Effector memory CD8-positive, alpha-beta T cell (primary cell): ENCODE measurements around the gene HLA-A.
A peak's percentile ranks its signal among the peaks of the same experiment; 100 is the strongest.

Experiments
- ATAC-seq: fragments of 150-1000 bp; cut with Tn5 transposase; replicated peaks from 2 replicates; pipeline ENCODE4 v1.10.0; 2021; ENCODE audit warnings: mild to moderate bottlenecking, moderate library complexity
- DNase-seq, 3 experiments: peaks; one replicate each; pipeline ENCODE4 v3.0.0; 2021
- H3K27ac Mint-ChIP-seq, 2 donors: one replicate each; pipeline ENCODE4 v1.8.0; 2022; ENCODE audit warnings: mild to moderate bottlenecking in 2 of 2, mixed read lengths in 2 of 2, moderate library complexity in 2 of 2
- H3K27me3 Mint-ChIP-seq, 2 donors: one replicate each; pipeline ENCODE4 v1.8.0; 2022; ENCODE audit warnings: mixed read lengths in 2 of 2
- H3K36me3 Mint-ChIP-seq: one replicate; pipeline ENCODE4 v1.8.0; 2022; ENCODE audit warnings: mild to moderate bottlenecking, moderate library complexity, mixed read lengths; ENCODE audit not compliant: insufficient read depth
- H3K4me1 Mint-ChIP-seq, 2 donors: one replicate each; pipeline ENCODE4 v1.8.0; 2022; ENCODE audit warnings: low read depth in 2 of 2, mixed read lengths in 2 of 2
- H3K4me3 Mint-ChIP-seq, 2 donors: one replicate each; pipeline ENCODE4 v1.8.0; 2022; ENCODE audit warnings: mild to moderate bottlenecking in 2 of 2, mixed read lengths in 2 of 2, moderate library complexity in 2 of 2
- H3K9me3 Mint-ChIP-seq, 2 donors: one replicate each; pipeline ENCODE4 v1.8.0; 2022; ENCODE audit warnings: mixed read lengths in 2 of 2
- total RNA-seq, 9 experiments: gene quantifications; one replicate each; lab custom pipeline; 2026; lab: John Stamatoyannopoulos, UW

HLA-A gene
- total RNA-seq, result 2,305 to 4,561 (median 3,638) reads per million in 9 experiments

DNA sequence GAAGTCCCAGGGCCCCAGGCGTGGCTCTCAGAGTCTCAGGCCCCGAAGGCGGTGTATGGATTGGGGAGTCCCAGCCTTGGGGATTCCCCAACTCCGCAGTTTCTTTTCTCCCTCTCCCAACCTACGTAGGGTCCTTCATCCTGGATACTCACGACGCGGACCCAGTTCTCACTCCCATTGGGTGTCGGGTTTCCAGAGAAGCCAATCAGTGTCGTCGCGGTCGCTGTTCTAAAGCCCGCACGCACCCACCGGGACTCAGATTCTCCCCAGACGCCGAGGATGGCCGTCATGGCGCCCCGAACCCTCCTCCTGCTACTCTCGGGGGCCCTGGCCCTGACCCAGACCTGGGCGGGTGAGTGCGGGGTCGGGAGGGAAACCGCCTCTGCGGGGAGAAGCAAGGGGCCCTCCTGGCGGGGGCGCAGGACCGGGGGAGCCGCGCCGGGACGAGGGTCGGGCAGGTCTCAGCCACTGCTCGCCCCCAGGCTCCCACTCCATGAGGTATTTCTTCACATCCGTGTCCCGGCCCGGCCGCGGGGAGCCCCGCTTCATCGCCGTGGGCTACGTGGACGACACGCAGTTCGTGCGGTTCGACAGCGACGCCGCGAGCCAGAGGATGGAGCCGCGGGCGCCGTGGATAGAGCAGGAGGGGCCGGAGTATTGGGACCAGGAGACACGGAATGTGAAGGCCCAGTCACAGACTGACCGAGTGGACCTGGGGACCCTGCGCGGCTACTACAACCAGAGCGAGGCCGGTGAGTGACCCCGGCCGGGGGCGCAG lies at the start of gene HLA-A:
Gene HLA-A, plus strand, starts transcription at position 258 of the 778 bp plus-strand sequence. Its CDS starts 22 bp downstream, at position 280.
- Mint-ChIP-seq H3K9me3 (no peaks in the 10 kb centered on the region), H3K4me1 (peaks cover 56 to 61% of the 10 kb centered on the region in 2 donors), H3K36me3 (peaks cover 66% of the 10 kb centered on the region), H3K4me3 (peak within 1 kb of the TSS; percentile 94 to 98), H3K27ac (peak within 1 kb of the TSS; percentile 100), H3K27me3 (no peaks in the 10 kb centered on the region)
- DNase-seq, result peak; percentile 92 to 93 (median 92)
- peak; percentile 80 for ATAC-seq

DNA sequence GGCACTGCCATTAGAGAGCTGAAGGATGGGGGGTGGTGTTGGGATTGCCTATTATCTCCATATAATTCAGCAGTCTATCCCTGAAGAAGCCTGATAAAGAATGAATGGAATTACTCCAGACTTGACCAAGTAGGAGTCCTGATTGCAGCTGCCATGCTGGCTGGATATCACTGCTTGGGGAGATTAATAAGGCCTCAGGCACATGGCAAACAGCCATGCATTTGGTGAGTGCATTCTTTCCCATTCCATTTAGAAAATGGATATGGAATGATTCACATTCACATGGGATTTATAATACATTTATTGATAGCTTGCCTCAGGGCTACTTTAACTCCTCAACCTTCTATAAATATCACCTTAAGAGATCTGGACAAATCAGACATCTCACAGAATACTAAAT lies 49.6 kb upstream of the HLA-A start:
- DNase-seq, result no peak

DNA sequence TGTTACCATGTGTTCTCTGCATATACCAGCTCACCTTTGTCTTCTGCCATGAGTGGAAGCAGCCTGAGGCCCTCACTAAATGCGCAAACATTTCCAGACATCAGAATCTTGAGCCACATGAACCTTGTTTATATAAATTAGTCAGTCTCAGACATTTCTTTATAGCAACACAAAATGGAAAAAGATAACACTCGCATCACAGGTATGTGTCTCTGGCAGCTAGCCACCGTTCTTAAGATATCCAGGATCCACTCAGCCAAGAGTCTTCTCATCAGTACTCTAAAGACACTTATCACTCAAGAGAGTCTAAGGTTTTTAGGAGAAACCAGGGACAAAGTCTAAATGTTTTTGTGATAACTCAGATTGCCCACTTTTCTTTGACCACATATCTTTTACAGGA lies 43.1 kb upstream of the HLA-A start:
- no peaks in the 10 kb centered on the region for H3K9me3 Mint-ChIP-seq
- no peak overlapping the region for H3K4me3 Mint-ChIP-seq
- no peak overlapping the region for H3K27ac Mint-ChIP-seq
- no peak for ATAC-seq
- peaks cover 0 to 36% of the 10 kb centered on the region in 2 donors for H3K27me3 Mint-ChIP-seq
- H3K36me3 Mint-ChIP-seq, result no peaks in the 10 kb centered on the region
- H3K4me1 Mint-ChIP-seq, result no peaks in the 10 kb centered on the region
- DNase-seq, result no peak

More for the DNA sequence above, 49.6 kb upstream of the HLA-A start:
- Mint-ChIP-seq H3K4me1 (peaks cover 5 to 9% of the 10 kb centered on the region in 2 donors), H3K27me3 (peaks cover 0 to 14% of the 10 kb centered on the region in 2 donors), H3K9me3 (no peaks in the 10 kb centered on the region), H3K4me3 (no peak overlapping the region), H3K36me3 (peaks cover 9% of the 10 kb centered on the region), H3K27ac (no peak overlapping the region)
- no peak for ATAC-seq

DNA sequence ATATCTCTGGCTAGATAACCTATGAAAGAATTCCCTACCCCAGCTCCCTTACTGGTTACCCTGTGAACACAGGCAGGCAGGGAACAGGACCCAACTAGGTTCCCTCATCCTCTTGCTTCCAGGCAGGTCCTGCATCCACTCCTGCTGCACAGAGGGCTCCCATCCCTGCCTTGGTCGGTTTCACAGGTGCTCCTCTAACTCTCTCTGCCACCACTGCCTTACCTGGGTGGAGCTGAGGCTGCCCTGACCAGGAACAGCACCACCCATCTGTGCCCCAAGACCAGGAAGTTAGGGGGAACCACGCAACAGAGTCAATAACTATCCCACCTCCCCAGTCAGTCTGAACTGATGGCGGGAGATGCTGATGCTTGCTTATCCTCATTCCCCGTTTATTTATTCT lies 37.0 kb upstream of the HLA-A start:
- no peak for DNase-seq
- no peaks in the 10 kb centered on the region for H3K36me3 Mint-ChIP-seq
- ATAC-seq, result no peak
- H3K27ac Mint-ChIP-seq, result no peak overlapping the region
- H3K27me3 Mint-ChIP-seq, result peaks cover 0 to 11% of the 10 kb centered on the region in 2 donors
- H3K9me3 Mint-ChIP-seq, result no peaks in the 10 kb centered on the region
- H3K4me1 Mint-ChIP-seq, result peaks cover 0 to 7% of the 10 kb centered on the region in 2 donors
- H3K4me3 Mint-ChIP-seq, result no peak overlapping the region

DNA sequence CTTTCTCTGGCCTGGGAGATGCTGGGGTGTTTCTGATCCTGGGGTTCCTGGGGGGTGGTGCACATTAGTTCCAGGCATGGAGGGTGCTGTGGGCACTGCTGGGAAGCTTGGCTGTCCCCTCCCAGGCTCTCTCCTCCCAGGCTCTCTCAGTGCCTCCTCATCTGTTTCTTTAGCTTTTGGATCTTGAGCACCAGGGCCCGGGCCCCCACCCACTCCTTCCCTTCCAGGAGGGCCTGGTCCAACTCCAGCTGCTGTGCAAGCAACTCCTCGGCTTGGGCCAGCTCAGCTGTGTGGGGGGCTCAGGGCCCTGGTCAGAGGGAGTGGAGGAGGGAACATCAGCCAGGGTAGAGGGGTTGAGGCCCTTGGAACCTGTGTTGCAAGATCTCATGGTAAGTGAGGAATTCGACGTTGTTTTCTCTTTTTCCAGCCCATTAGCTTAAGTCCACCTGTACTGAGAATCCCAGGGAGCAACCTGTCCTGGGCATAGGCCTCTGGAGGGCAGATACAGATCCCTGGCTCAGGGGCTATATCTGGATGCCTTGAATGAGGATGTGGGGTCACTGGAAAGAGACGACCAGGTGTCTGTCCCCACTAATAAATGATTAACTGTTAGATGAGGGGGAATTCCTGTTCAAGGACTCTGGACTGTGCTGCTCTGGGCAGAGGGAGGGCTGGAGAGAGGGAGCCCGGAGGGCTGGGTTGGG lies 34.5 kb upstream of the HLA-A start:
- no peaks in the 10 kb centered on the region for H3K9me3 Mint-ChIP-seq
- H3K4me3 Mint-ChIP-seq, result no peak overlapping the region
- no peaks in the 10 kb centered on the region for H3K36me3 Mint-ChIP-seq
- peaks cover 0 to 36% of the 10 kb centered on the region in 2 donors for H3K27me3 Mint-ChIP-seq
- ATAC-seq (no peak), DNase-seq (no peak)
- peak overlapping the region; percentile 17 to 34 for H3K27ac Mint-ChIP-seq
- H3K4me1 Mint-ChIP-seq, result peaks cover 0 to 10% of the 10 kb centered on the region in 2 donors

DNA sequence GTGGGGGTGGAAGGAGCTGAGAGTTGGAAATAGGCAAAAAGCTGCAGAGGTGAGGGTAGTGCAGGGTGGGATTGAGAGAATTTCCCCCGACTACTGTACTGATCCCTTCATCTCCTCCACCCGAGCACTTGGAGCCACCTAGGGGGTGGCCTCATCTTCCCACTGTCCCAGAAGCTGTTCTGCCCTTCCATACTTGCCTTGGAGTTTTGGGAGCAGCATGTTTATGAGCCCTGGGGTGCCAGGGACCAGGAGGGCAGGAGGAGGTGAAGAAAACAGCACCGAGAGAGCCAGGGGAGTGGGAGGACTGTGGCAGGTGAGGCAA lies 34.0 kb upstream of the HLA-A start:
- H3K27ac Mint-ChIP-seq, result no peak overlapping the region
- ATAC-seq (no peak), DNase-seq (no peak)
- no peak overlapping the region for H3K4me3 Mint-ChIP-seq
- peaks cover 0 to 41% of the 10 kb centered on the region in 2 donors for H3K27me3 Mint-ChIP-seq
- H3K36me3 Mint-ChIP-seq, result no peaks in the 10 kb centered on the region
- H3K4me1 Mint-ChIP-seq, result peaks cover 0 to 10% of the 10 kb centered on the region in 2 donors
- no peaks in the 10 kb centered on the region for H3K9me3 Mint-ChIP-seq

DNA sequence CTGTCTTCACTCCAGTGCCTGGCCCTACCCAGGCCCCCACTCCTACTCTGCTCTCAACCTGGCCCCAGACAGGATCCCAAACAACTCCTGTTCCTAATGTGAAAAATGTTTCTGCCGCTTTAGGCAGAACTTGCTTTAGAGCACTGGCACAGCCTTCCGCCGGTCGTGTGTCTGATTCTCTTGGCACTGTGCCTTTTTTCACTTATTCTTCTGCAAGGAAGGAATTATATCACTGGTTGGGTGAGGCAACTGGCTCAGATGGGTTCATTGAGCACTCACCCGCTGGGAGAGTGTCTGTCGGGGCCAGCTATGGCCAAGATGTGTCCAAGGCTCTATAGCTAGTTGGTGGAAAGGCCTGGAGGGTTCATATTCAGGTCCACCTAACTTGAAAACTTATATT lies 33.6 kb upstream of the HLA-A start:
- H3K27ac Mint-ChIP-seq, result no peak overlapping the region
- H3K9me3 Mint-ChIP-seq, result no peaks in the 10 kb centered on the region
- peaks cover 0 to 45% of the 10 kb centered on the region in 2 donors for H3K27me3 Mint-ChIP-seq
- no peaks in the 10 kb centered on the region for H3K36me3 Mint-ChIP-seq
- no peak for ATAC-seq
- no peak overlapping the region for H3K4me3 Mint-ChIP-seq
- no peak for DNase-seq
- H3K4me1 Mint-ChIP-seq, result peaks cover 0 to 10% of the 10 kb centered on the region in 2 donors

DNA sequence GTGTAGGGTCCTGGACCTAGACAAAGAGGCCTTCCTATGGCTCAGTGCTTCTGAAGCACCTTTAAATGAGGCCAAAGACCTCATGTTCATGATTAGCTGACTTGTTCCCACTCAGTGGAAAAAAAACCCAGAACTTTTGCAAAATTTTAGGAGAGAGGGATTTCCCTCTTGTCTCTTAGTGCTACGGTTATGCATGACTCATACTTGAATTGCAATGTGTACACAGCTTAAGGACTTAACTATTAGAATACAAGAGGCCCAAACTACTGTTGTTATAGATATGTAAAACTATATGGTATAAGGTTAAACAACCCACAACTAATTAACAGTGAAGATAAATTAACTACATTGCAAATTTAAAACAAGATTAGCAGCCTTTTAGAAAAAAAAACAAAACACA lies 32.3 kb upstream of the HLA-A start:
- ATAC-seq, result no peak

DNA sequence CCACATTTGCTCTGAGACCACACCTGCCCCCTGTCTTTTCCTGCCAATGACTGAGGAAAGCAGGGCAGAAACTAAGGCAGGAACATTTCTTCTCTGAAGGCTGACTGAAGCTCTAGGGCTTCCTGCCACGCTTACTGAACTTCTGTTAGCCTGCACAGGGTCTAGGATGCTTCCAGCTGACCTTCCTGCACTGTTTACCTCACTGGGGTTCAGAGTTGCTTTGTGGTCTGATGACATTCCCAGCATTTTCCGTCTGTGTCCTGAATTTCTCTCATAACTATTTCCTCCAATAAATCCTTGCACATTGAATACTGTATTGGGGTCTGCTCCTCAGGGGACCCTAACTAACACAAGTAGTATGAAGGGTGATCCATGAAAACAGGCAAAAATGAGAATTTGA lies 29.5 kb upstream of the HLA-A start:
- ATAC-seq (no peak), DNase-seq (no peak)
- peaks cover under 1 to 49% of the 10 kb centered on the region in 2 donors for H3K27me3 Mint-ChIP-seq
- H3K36me3 Mint-ChIP-seq, result no peaks in the 10 kb centered on the region
- no peaks in the 10 kb centered on the region for H3K9me3 Mint-ChIP-seq
- peaks cover 0 to 3% of the 10 kb centered on the region in 2 donors for H3K4me1 Mint-ChIP-seq
- no peak overlapping the region for H3K27ac Mint-ChIP-seq
- no peak overlapping the region for H3K4me3 Mint-ChIP-seq

More for the DNA sequence above, 32.3 kb upstream of the HLA-A start:
- H3K9me3 Mint-ChIP-seq, result no peaks in the 10 kb centered on the region
- H3K4me1 Mint-ChIP-seq, result peaks cover 0 to 10% of the 10 kb centered on the region in 2 donors
- no peak overlapping the region for H3K27ac Mint-ChIP-seq
- DNase-seq, result no peak
- no peaks in the 10 kb centered on the region for H3K36me3 Mint-ChIP-seq
- no peak overlapping the region for H3K4me3 Mint-ChIP-seq
- peaks cover 0 to 55% of the 10 kb centered on the region in 2 donors for H3K27me3 Mint-ChIP-seq

DNA sequence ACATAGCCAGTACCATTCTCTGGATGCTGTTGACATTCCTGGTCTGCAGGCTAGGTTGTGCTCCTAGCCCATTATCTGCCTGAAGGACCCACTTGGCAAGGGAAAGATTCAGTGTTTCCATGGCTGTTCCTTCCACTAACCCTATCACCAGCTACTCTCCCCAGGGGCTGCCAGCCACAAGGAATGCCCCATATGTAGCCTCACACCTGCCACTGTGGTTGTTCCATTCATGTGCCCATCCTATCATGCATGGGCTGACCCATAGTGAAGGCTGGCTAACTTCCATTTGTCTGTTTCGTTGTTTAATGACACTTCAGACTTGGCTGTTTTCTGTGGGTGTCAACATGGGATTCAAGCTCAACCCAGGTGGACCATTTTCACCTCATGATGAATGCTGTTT lies 25.6 kb upstream of the HLA-A start:
- H3K27me3 Mint-ChIP-seq, result peaks cover 11 to 36% of the 10 kb centered on the region in 2 donors
- H3K27ac Mint-ChIP-seq, result no peak overlapping the region
- ATAC-seq (no peak), DNase-seq (no peak)
- H3K9me3 Mint-ChIP-seq, result no peaks in the 10 kb centered on the region
- H3K4me1 Mint-ChIP-seq, result peaks cover 0 to 3% of the 10 kb centered on the region in 2 donors
- no peak overlapping the region for H3K4me3 Mint-ChIP-seq
- H3K36me3 Mint-ChIP-seq, result no peaks in the 10 kb centered on the region

DNA sequence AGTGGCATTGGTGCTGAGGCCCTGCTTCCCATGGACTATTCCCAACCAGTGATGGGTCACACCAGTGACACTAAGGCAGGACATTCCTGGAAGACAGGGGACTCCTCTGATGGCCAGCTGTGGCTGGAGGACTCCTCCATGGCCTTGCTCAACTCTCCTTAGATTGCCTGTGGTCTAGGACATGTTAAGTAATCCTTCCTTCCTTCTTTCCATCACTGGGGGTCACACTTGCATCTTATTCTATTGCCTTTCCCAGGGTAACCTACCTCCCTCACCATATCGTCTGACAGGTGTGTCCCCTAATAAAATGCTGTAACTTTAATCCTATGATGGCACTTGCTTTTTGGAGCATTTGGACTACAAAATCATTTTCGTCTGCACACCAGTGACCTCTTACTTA lies 24.5 kb upstream of the HLA-A start:
- Mint-ChIP-seq H3K9me3 (no peaks in the 10 kb centered on the region), H3K36me3 (no peaks in the 10 kb centered on the region), H3K4me1 (no peaks in the 10 kb centered on the region), H3K4me3 (no peak overlapping the region), H3K27ac (no peak overlapping the region), H3K27me3 (peaks cover 11 to 25% of the 10 kb centered on the region in 2 donors)
- no peak for DNase-seq
- ATAC-seq, result no peak

DNA sequence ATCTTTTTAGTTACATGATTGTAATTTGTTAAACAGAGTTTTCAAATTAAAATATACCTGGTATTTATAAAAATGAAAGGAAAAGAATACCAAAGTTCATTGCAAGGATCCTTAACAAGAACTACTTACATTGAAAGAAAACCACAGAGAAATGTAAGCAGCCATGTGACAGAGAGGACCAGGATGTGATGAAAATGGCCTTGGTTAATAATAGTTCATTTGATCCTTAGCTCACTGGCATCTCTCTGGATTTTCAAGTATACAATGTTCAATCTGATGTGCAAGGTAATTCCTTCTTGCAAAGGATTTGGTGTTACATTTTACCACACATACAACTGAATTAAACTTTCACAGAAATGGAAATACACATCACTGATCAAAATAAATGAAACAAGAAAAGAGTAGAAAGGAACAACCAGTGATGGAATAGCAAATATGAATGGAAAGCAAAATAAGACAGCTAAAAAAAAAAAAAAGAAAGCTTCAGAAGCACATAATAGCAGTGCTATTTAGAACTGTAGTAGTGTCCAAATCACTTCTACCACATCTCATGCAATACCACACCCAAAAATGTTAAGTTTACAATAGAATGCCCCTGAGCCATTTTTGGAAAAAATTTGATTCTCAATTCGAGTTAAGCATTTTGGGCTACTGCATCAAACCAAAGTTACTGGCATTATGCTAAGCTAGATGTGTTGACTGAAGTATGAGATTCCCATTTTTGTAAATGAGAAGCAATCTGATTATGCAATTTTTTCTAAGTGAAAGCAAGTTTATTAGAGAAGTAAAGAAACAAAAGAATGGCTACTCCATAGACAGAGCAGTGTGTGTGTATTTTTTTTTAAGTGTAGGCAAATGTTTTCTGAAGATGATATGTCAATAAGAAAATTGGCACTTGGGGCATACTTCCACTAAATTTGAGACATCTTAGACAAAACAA lies 22.6 kb upstream of the HLA-A start:
- no peaks in the 10 kb centered on the region for H3K36me3 Mint-ChIP-seq
- H3K4me1 Mint-ChIP-seq, result peaks cover 0 to 1% of the 10 kb centered on the region in 2 donors
- no peak overlapping the region for H3K4me3 Mint-ChIP-seq
- ATAC-seq (no peak), DNase-seq (no peak)
- no peak overlapping the region for H3K27ac Mint-ChIP-seq
- H3K9me3 Mint-ChIP-seq, result no peaks in the 10 kb centered on the region
- peaks cover 7 to 11% of the 10 kb centered on the region in 2 donors for H3K27me3 Mint-ChIP-seq

DNA sequence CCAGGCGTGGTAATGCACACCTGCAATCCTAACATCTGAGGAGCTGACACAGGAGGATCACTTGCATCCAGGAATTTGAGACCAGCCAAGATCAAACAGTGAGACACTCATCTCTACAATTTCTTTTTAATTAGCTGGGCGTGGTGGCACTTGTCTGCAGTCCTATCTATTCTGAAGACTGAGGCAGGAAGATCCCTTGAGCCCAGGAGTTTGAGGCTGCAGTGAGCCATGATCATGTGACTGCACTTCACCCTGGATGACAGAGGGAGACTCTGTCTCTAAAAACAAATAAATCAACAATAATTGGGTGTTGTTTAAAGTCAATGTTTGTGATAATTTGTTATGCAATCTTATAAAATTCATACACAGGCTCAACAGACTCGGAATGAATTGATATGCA lies 18.0 kb upstream of the HLA-A start:
- ATAC-seq (no peak), DNase-seq (no peak)
- Mint-ChIP-seq H3K36me3 (peaks cover 4% of the 10 kb centered on the region), H3K4me1 (peaks cover 9 to 20% of the 10 kb centered on the region in 2 donors), H3K9me3 (no peaks in the 10 kb centered on the region), H3K27me3 (no peaks in the 10 kb centered on the region), H3K4me3 (no peak overlapping the region), H3K27ac (peak overlapping the region in 1 of 2 donors; percentile 96)
